GM19328 (cell line): ENCODE data around the gene CPVL.

Experiments
- ATAC-seq: cut with Tn5 transposase; IDR thresholded peaks from one replicate; pipeline ENCODE4 v1.9.1; 2021; ENCODE audit warnings: mild to moderate bottlenecking, moderate library complexity; ENCODE audit not compliant: unreplicated experiment

Gene CPVL

DNA sequence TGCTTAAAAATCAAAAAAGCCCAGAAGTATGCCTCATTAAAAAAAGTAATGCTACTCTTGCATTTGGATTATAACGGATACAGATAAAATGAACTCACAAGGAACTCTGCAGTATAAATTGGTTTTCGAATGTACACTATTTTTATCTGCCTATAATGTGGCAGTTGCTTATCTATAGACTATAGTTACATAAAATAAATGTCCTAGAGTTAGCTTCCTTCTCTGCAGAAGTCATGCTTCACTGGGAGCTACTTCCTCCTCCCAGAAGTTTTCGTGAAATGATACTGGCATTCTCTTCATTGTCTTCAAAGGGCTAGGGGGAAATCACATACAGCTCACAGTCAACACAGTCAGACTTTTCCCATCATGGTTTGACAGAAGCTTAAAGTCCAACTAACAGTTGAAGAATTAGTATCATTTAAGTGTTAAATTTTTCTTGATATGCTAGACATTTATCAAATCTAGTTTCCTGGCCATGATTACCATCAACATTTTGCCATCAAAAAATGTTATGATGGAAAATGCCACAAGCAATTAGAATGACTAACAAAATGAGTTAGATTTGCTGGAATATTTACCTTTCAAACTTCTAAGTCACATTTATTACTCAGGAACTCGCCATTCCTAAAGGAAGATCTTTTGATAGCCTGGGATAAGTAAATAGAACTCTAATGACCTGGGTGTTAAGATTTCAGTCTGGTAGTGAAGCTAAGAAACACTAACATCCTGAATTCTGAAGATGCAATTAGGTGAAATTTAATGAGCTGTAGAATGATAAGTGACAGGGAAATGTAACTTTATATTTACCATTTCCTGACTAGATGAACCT is 100.9 kb downstream of the CPVL start:
- no peak for ATAC-seq

DNA sequence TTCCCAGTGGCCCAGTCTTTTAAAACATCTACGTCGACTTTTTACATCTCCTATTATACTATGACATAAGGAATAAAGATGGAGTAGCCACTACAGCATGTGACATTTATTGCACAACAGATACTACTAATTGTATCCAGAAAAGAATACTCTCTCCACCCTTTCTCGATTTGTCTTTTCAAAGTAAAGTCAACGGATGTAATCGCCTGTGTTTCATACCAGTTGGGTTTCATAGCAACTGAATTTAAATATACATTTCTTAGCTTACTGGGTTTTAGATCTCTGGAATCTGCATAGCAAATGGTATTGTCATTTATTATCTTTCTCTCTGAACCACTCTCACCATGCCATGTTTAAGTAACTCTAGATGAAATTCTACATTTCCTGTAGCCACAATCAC is 101.8 kb downstream of the CPVL start:
- no peak for ATAC-seq

DNA sequence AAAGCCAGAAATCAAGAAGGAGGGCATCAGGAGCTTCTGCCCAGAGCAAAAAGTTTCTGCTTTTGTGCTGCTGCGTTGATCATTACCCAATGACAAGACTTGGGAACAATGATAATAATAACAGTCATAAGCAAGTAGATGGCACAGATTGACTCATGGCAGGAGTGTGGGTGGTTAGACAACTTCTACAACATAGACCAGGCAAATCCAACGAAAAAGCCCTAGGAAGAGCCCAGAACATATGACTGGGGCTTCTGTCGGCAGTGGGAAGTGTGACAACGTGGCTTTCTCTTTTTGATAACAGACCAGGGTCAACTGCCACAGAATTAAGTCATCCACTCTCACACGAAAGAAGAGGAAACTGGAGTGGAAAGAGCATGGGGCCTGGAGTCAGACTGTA is 102.8 kb downstream of the CPVL start:
- ATAC-seq: no peak

DNA sequence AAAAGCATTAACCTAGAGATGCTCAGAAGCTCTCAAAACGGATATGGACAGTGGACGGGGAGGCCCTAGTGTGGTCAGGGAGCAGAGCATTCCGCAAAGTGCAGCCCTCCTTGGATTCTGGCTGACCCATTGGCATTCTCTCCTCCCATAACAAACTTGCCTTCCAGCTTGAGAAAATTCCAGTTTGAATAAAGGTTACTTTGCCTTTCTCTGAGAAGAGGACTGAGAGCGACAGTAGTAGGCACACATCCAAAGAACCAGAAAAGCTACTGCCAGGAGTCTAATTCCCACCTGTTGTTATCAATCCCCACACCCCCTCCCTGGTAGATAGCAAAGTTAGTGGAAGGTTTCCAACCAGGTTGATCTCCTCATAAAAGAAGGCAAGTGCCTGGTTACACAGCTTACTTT is 103.5 kb downstream of the CPVL start:
- no peak for ATAC-seq

DNA sequence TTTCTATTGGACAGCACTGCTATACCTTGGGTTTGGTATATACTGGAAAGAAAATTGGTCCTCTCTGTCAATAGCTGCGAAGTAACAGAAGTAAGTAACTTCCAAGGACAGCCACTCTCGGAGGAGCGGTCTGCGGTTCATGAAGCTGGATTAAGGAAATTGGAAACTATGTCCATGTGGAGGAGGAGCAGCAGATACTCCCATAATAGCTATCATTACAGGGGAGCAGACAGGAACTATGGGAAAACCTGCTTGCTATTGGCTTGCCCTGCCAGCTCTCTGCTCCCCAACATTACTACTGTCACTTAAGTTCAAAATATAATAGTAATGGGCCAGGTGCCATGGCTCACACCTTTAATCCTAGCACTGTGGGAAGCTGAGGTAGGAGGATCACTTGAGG is 104.3 kb downstream of the CPVL start:
- no peak for ATAC-seq

DNA sequence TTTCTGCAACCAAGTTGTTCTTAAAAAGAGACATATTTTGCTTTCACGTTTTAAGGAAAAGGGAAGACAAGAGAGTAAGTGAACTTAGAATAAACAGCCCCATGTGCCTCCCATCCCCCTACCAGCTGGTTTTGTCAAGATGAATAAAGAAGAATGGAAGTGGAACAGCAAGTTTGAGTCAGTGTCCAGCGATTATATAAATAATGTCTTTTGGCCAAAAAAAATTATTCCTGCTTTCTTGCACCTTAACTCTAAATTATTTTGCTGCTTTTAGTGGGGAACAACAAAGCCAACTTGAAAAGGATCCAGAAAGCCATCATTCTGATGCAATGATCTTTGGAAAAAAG is 105.8 kb downstream of the CPVL start:
- no peak for ATAC-seq

DNA sequence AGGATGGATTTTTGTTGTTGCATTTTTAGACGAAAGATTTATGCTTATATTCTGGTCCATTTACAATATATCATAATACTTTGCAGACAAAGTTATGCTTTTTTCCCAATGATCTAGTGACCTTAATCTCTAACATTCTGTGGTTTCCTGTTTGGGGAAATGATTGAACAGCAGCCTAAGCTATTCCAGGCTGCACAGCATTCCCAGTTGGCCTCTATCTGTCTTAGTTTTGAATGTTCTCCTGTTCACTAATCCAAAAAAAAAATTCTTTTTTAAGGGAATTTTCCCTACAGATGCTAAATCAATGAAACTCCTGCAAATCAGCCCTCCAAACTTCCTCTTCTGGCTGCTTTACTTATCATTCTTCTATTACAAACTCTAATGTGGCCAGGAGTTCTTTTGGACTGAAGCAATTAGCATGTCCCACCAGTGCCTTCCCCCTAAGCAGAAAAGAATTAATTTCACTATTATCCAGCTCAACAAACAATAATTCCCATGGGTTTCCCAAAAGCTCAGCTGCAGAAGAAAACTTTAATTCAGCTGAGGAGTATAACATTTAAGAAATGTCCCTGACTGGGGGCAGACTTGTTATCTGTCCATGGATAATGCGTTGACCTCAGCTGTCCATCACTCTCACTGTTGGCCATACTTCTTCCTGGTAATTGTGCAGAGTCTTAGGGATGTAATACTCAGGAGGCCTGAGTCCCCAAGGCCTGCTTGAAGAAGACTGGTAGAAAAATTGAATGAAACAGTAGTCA is 106.3 kb downstream of the CPVL start:
- ATAC-seq: no peak

DNA sequence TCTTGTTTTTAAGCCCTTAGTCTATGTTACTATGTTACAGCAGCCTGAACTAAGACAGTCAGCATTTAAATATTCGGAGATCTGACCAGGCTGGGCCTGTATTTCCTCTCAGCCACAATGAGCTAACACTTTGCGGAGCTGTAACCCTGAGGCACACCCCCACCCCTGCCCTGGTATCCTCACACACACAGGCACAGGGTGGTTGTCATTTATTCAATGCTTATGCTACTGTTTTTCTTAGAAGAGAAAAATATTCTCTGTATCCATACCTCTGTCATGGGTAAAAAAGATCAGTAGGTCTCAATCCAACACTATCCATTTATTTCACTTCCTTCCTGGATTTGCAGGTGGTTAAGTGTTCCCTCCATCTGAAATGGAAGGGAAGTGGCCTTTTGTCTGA is 107.9 kb downstream of the CPVL start:
- ATAC-seq: no peak

DNA sequence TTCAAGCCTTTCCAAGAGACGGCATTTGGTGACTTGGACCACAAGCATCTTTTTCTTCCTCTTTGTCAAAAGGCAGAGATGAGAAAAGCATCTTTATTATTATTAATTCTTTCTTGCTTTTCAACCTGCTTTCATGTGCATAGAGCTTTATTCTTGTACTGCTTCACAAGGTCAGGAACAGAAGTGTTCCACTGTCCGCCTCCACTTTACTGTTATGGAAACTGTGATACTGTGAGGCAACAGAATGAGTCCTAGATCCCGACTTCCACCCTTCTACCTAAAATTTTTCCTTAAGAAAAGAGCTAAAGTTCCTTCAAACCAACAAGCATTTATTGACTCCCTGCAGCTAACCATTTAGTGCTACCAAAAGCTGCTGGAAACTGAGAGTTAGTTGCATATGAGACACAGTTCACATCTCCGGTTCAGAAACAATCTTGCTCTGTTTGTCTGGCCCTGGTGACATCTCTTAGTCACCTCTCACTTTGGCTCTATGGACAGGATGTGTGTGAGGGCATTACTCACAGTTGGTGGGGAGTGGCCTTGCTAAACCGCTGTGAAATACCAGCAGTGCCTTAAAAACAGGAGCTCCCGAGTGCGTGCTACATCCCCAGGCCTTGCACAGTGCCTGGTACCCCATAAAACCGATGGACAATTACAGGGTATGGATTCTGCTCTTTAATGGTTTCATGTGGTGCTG is 111.1 kb downstream of the CPVL start:
- no peak for ATAC-seq

DNA sequence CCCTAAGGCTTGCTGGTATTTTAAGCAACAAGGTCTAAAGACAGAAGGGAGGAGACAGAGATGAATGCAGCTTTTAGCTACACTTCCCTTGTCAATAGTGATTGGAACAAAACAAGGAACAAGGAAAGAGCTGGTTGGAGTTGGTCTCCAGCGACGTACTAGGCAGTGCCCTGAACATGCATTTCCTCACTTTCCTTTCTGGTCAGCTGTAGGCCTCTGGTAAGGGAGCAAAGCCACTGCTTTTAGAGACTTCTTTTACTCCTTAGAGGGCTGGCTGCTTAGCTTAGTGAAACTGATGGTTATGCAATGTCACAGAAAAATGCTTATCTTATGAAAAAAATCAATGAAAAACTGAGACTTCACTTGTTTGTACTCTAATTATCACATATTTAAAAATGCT is 112.8 kb downstream of the CPVL start:
- no peak for ATAC-seq

DNA sequence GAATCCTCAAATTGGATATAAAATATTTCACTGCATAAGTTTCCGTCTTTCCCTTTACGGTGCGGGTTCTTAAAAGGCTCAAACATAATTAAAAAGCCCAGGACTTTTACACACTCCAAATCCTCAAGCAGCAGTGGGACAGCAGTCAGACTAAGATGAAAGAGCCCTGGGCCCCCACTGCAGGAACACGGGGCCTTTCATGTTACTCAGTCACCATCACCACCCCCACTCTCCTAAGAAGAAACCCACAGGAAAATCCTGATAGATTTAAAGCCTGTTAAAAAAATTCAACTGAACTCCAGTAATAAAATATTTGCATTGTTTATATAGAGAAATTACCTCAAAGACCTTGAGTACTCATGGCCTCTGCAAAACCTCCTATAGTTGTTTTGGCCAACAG is 114.2 kb downstream of the CPVL start:
- ATAC-seq: no peak

DNA sequence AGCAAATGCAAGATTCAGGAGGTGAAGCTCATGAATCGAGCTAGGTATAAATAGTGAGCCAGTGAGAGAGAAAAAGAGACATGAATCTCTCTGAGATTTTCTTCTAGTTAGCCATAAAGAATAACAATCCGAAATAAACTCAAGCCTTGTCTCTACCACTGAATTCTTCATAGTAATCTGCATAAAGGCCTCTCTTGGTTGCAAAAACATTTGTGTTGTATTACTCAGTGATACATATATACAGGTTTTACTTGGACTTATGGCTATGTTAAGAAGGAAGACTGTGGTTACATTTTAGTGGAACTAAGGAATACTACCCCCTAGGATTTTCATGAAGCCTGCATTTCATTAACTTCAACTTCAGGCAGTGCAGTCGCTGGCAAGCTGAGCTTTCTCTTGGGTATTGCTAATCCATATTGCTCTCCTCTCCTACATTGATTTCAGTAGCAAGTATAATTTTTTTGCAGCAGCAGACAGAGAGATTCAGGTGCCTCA is 115.5 kb downstream of the CPVL start:
- ATAC-seq: no peak

DNA sequence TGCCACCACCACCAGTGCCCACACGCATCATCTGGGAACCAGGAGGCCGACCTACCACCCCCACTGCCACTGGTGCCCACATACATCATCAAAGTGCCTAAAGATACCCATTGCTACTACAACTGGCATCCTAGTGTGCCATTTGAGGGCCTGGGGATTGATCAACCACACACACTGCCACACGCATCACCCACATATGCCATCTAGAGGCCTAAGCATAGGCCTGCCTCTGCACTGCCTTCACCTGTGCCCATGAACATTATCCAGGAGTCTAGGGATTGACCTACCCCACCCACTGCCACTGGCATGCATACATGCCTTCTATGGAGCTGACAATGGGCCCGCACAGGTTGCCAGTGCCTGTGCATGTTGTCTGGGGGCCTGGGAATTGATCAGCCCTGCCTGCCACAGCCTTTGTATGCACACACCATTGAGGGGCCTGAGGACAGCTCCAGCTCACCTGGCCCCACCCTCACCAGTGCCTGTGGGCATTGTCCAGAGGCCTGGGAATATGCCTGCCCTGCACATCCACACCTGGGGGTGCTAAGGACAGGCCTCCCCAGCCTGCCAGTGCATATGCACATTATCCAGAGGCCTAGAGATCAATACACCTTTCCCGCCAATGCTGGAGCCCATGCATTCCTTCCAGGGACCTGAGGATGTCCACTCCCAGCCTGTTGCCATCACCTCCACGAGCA is 123.9 kb downstream of the CPVL start:
- no peak for ATAC-seq

DNA sequence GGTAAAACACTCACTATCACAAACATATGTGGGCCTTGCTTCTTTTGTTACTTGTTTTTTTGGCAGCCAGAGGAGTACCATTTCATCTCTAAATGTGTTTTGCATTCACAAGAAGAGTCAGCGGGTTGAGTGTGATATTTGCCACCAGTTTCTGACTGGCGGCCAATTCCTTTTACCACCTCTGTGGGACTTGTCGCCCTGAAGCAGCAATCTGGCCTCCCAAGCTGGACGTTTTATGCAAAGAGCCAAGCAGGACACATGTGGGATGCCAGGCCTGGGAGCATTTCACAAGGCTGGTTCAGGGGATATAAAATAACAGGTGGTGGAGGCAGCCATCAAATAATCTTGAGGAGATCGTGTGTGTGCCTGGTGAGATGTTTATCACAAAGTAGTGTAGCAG is 126.4 kb downstream of the CPVL start:
- no peak for ATAC-seq

DNA sequence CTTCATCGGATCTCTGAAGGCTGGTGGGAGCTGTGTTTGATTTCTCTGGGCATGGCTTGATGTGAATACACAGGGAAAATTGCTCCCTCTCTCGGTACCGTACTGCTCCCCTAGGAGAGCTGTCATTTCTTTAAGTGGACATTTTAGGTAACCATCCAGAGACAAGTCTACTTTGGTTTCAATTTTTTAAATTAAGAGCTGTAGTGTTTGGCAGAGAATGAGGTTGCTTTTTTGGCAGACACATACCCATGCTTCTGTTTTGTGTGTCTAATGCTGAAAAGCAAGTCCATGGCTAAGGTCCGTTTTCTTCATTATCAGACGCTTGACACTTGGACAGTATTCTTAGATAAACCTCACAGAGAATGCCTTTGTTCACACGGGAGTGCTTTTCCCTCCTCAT is 127.0 kb downstream of the CPVL start:
- ATAC-seq: no peak

DNA sequence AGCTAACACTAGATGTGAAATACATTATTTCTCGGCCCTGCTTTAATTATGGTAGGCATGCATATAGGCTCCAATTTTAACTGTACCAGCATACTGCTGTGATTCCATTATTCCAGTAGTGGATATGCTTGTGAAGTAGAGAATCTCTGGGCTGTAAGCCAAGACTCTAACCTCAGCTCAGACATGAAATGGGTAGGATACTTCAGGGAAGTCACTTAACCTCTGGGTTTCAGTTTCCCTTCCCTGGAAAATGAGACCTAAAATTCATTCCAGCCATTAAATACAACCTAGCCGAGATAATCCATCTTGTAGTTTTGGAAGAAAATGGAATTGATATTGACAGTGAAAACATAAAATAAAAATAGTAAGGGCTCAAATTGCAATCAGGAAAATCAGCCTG is 128.6 kb downstream of the CPVL start:
- no peak for ATAC-seq

DNA sequence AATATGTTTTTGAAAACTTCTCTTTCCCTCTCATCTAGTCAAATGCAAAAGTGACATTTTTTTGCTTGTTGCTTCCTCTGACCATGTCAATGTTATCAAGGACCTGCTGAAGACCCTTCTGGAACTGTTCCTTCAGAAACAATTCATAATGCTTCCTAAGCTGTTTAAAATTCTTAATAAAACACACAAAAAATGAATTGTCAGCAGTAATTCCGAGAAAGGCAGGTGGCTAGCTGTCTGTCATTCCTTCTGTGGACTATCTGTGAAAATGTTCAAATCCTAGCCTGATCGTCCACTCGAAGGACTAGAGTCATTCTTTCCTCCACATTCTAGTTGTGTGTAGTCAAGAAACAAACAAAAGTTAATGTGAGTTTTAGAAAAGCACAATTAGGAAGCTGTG is 131.6 kb downstream of the CPVL start:
- no peak for ATAC-seq

DNA sequence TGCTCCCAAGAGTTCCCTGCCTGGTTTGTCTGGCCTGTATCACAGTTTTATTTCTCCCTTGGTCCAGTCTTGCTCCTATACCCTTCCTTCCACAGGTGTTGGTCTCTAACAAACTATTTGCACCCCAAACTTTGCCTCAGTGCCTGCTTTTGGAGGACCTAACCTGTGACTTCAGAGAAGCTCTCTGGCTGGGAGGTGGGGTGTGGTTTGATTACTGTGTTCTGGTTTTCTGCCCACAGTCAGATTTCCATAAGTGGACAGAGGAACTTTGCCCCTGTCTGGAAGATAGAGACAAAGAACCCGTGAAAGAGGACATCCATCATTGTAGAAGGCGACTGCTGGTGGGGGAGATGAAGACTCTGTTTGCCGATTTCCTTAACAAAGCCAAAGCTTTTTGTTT is 132.4 kb downstream of the CPVL start:
- ATAC-seq: no peak

DNA sequence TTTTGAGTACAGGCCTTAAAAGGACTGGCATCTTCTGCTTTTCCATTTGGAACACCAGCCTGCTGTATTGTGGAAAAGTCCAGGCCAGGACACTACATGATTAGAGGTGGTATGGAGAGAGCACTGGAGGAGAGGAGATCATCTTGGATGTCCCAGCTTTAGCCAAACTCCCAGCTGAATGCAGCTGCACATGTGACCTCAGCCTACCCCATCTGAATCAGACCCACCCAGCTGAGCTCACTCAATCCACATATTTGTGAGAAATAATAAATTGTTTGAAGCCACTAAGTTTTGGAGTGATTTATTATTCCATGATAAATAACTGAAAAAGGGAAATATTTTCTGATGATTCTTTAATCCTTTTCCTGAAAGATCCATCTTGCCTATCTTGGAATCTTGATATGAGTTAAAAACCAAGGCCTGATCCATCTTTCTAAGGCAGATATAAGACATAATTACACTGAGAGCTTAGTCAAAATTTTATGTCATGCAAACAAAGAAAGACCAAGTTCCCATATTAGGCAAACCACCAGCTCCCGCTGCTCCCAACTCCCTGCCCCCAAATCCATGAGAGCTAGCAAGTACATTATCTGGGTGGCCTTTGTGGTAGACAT is 133.1 kb downstream of the CPVL start:
- no peak for ATAC-seq

DNA sequence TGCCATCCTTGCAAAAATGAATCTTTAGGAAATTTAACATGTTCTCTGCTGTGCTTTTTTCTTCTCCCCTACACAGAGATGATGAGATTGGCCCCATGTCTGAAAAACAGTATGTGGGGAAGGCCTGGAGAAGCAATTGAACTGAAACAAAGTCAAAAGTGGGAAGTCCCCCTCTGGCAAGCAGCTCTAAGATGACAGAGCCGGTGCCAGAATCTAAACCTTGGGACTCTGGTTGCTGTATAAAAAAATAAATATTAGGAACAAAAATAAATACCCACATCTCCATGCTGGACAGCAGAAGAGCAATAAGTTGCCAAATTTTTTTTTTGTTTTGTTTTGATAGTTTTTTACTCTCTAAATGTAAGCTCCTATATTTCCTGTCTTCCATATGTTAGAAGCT is 136.4 kb downstream of the CPVL start:
- ATAC-seq: no peak

DNA sequence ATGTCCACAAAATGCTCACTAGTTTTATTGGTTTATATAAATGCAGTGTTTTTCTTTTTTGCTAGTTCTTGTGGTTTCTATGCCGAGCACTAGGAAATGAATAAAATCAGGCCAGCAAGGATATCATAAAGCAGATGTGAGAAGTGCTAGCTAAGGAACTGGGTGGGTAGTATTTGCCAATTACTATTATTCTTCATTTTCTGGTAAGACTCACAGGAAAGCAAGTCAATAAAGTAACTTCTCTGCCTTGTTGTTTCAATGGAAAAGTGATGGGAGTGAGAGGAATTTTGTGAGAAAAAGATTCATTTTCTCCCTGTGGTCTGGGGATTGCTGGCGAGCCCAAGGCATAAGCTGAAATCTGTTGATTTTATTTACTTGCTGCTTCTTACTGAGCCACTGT is 137.7 kb downstream of the CPVL start:
- no peak for ATAC-seq
